ENCODE data around the gene CAMSAP2. TPM values are rescaled to one million over a fixed set of nuclear protein-coding genes. Genes with fewer than 3 reads are reported as not detected.
"Not testable (repeated sequence)": the region's sequence is repeated elsewhere in the genome, so short reads cannot be mapped to it uniquely, and the experiment has no call there.

The CAMSAP2 gene
- total RNA-seq, 1 experiment from 2014 or later = 40.3 TPM

DNA sequence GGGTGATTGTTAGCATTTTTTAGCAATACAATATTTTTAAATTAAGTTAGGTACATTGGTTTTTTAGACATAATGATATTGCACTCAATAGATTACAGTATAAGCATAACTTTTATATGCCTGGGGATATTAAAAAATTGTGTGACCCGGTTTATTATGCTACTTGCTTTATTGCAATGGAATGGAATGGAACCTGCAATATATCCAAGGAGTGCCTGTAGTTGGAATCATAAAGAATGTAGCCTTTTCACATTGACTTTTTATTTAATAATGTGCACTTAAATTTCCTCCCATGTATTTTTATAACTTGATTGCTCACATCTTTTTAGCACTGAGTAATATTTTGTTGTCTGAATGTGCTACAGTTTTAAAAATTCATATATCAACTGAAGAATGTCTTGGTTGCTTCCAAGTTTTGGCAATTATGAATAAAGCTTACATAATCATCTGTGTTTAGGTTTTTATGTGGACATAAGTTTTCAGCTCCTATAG lies 49.2 kb downstream of the CAMSAP2 start:
- no peaks in the 10 kb centered on the region for H3K27me3 ChIP-seq (ENCODE audit: insufficient read depth, low read depth)
- H3K4me2 ChIP-seq = no peak overlapping the region
- no peak for DNase-seq
- no peak overlapping the region for H3K4me3 ChIP-seq
- no peak overlapping the region for H2AFZ ChIP-seq
- CTCF ChIA-PET = no interaction called here
- peaks cover 16% of the 10 kb centered on the region; the same call in 1 of the 2 replicates for H3K36me3 ChIP-seq (ENCODE audit: low read depth)
- intact Hi-C loops (cut with micrococcal nuclease; ENCODE audit: unreplicated experiment) = no loop called here
- POLR2A ChIA-PET (ENCODE audit: unreplicated experiment) = no interaction called here
- H3K27ac ChIP-seq = no peak overlapping the region
- H3K9me2 ChIP-seq (ENCODE audit: insufficient read depth) = 0 out of 2 replicates have a peak, but pooled peaks cover 3% of the 10 kb centered on the region
- BruUV-seq (replicated peaks) = no TSS peak
- 0 out of 2 replicates have a peak, but pooled peaks cover 5% of the 10 kb centered on the region for H4K20me1 ChIP-seq (ENCODE audit: insufficient read depth)
- H3F3A ChIP-seq (ENCODE audit: insufficient read depth, low read depth) = peaks cover 3% of the 10 kb centered on the region; the same call in 1 of the 2 replicates
- H3K79me2 ChIP-seq (ENCODE audit: low read depth) = peaks cover 31% of the 10 kb centered on the region; the same call in 1 of the 2 replicates
- no peak for TF ChIP-seq EZH2 (IDR thresholded peaks at IDR 0.05; ENCODE audit: low read depth)
- TF ChIP-seq, protein P1, sequence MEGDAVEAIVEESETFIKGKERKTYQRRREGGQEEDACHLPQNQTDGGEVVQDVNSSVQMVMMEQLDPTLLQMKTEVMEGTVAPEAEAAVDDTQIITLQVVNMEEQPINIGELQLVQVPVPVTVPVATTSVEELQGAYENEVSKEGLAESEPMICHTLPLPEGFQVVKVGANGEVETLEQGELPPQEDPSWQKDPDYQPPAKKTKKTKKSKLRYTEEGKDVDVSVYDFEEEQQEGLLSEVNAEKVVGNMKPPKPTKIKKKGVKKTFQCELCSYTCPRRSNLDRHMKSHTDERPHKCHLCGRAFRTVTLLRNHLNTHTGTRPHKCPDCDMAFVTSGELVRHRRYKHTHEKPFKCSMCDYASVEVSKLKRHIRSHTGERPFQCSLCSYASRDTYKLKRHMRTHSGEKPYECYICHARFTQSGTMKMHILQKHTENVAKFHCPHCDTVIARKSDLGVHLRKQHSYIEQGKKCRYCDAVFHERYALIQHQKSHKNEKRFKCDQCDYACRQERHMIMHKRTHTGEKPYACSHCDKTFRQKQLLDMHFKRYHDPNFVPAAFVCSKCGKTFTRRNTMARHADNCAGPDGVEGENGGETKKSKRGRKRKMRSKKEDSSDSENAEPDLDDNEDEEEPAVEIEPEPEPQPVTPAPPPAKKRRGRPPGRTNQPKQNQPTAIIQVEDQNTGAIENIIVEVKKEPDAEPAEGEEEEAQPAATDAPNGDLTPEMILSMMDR (conservative IDR thresholded peaks at IDR 0.05) = no peak
- peaks cover 2% of the 10 kb centered on the region; the same call in 1 of the 2 replicates for H3K9me3 ChIP-seq (ENCODE audit: insufficient read depth, low read depth)
- no peaks in the 10 kb centered on the region for H3K4me1 ChIP-seq (replicated peaks; ENCODE audit: insufficient read depth)

DNA sequence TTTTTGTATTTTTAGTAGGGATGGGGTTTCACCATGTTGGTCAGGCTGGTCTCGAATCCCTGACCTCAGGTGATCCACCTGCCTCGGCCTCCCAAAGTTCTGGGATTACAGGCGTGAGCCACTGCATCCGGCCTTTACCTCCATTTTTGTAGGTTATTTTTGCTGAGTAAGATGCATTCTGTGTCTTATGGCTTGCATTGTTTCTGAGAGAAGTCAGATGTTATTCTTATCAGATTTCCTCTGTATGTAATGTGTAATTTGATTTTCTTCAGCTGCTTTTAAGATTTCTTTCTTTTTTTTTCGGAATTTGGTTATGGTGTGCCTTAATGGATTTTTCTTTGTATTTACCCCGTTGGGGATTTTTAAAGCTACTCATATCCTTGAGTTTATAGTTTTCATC lies 52.3 kb downstream of the CAMSAP2 start:
- H3K36me3 ChIP-seq (ENCODE audit: low read depth); CTCF ChIA-PET; H3F3A ChIP-seq (ENCODE audit: insufficient read depth, low read depth); H3K4me3 ChIP-seq; H3K4me2 ChIP-seq; H3K27me3 ChIP-seq (ENCODE audit: insufficient read depth, low read depth); H2AFZ ChIP-seq; H3K9me3 ChIP-seq (ENCODE audit: insufficient read depth, low read depth); intact Hi-C loops (cut with micrococcal nuclease; ENCODE audit: unreplicated experiment); H3K27ac ChIP-seq; DNase-seq; H3K9me2 ChIP-seq (ENCODE audit: insufficient read depth); POLR2A ChIA-PET (ENCODE audit: unreplicated experiment); H4K20me1 ChIP-seq (ENCODE audit: insufficient read depth); H3K4me1 ChIP-seq (replicated peaks; ENCODE audit: insufficient read depth); BruUV-seq (replicated peaks): not testable (repeated sequence)
- peaks cover 27% of the 10 kb centered on the region for H3K79me2 ChIP-seq (ENCODE audit: low read depth)

DNA sequence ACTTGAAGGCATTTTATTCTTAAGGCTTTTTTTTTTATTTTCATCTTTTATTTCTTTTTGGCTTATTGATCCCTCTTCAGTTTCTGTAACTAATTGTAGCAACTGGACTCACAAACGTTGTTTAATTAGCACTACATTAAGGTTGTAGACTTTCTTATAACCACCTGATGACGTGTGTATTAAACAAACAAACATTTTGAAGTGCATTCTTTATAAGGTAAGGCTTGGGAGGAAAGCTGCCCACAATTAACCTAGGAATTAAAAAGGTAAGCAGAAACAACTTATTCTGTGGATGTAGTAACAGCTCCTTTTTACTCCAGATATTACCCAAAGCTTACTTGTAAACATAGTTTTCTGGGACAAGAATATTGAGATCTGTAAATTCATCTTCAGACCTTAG lies 55.0 kb downstream of the CAMSAP2 start:
- Histone ChIP-seq H3K4me1 (replicated peaks; ENCODE audit: insufficient read depth) (no peaks in the 10 kb centered on the region), H3F3A (ENCODE audit: insufficient read depth, low read depth) (no peaks in the 10 kb centered on the region), H3K9me3 (ENCODE audit: insufficient read depth, low read depth) (0 out of 2 replicates have a peak, but pooled peaks cover 3% of the 10 kb centered on the region), H3K36me3 (ENCODE audit: low read depth) (peaks cover 3% of the 10 kb centered on the region; the same call in 1 of the 2 replicates), H3K27me3 (ENCODE audit: insufficient read depth, low read depth) (no peaks in the 10 kb centered on the region), H3K4me2 (no peak overlapping the region), H3K9me2 (ENCODE audit: insufficient read depth) (0 out of 2 replicates have a peak, but pooled peaks cover 3% of the 10 kb centered on the region), H3K79me2 (ENCODE audit: low read depth) (peaks cover 32% of the 10 kb centered on the region), H2AFZ (no peak overlapping the region), H3K4me3 (no peak overlapping the region), H4K20me1 (ENCODE audit: insufficient read depth) (0 out of 2 replicates have a peak, but pooled peaks cover 8% of the 10 kb centered on the region), H3K27ac (no peak overlapping the region)
- TF ChIP-seq EZH2 (IDR thresholded peaks at IDR 0.05; ENCODE audit: low read depth) = no peak
- TF ChIP-seq, protein P1 (conservative IDR thresholded peaks at IDR 0.05) = no peak
- ChIA-PET POLR2A (ENCODE audit: unreplicated experiment) (no interaction called here), CTCF (no interaction called here)
- intact Hi-C loops (cut with micrococcal nuclease; ENCODE audit: unreplicated experiment) = no loop called here
- no TSS peak for BruUV-seq (replicated peaks)
- no peak for DNase-seq
